Breast epithelium (tissue), 4 donors: ENCODE measurements around the gene MAMDC4. TPM values are rescaled to one million over a fixed set of nuclear protein-coding genes. Genes with fewer than 3 reads are reported as not detected.
"Not testable (repeated sequence)": the region's sequence is repeated elsewhere in the genome, so short reads cannot be mapped to it uniquely, and the experiment has no call there.

Source experiments
- DNase-seq, 2 donors: peaks; one replicate each; pipeline ENCODE4 v3.0.0-alpha.2; 2019; ENCODE audit warnings: low spot score in 2 of 2
- H3K27ac ChIP-seq, 2 donors: fragments of 200-600 bp; sonication (generic) in 1 of 2; one replicate each; pipeline ENCODE4 v1.5.1; 2016 to 2019; ENCODE audit warnings: mild to moderate bottlenecking in 1 of 2
- H3K27me3 ChIP-seq, 2 donors: fragments of 200-600 bp; sonication (generic) in 1 of 2; one replicate each; pipeline versions ENCODE4 v1.5.1 to v1.6.0; 2017 to 2019; ENCODE audit warnings: control low read depth in 1 of 2, mild to moderate bottlenecking in 1 of 2
- H3K36me3 ChIP-seq: fragments of 200-600 bp; one replicate; pipeline ENCODE4 v1.5.1; 2019
- H3K4me1 ChIP-seq, 2 donors: fragments of 200-600 bp; sonication (generic); one replicate each; pipeline ENCODE4 v1.5.1; 2016 to 2019; ENCODE audit warnings: control low read depth in 1 of 2
- H3K4me3 ChIP-seq, 3 donors: fragments of 200-600 bp; sonication (generic); 1 replicate in 2 of 3; 2 replicates in 1 of 3; pipeline ENCODE4 v1.5.1; 2016 to 2019; ENCODE audit warnings: mild to moderate bottlenecking in 3 of 3, moderate library complexity in 2 of 3
- H3K9me3 ChIP-seq, 2 donors: fragments of 200-600 bp; sonication (generic) in 1 of 2; one replicate each; pipeline ENCODE4 v1.5.1; 2016 to 2019; ENCODE audit warnings: control low read depth in 1 of 2
- CTCF ChIP-seq, 3 donors: fragments of 450-650 bp; IDR thresholded peaks; one replicate each; pipeline ENCODE4 v1.5.1; 2016 to 2017; ENCODE audit warnings: antibody characterized with exemption in 3 of 3, mild to moderate bottlenecking in 3 of 3, moderate library complexity in 3 of 3
- POLR2A ChIP-seq: fragments of 450-650 bp; IDR thresholded peaks from one replicate; pipeline ENCODE4 v1.6.1; 2016; ENCODE audit warnings: antibody characterized with exemption, mild to moderate bottlenecking, moderate library complexity
- POLR2AphosphoS5 ChIP-seq, 3 donors: sonication (generic); formaldehyde crosslinking; IDR thresholded peaks; one replicate each; pipeline ENCODE4 v1.6.1; 2017; ENCODE audit warnings: antibody characterized with exemption in 3 of 3
- intact Hi-C: fragments of 100-400 bp; cut with DNase I; formaldehyde crosslinking; loops from one replicate; pipeline ENCODE4 v1.15.1; 2023; ENCODE audit warnings: low total_unique reads
- total RNA-seq, 3 donors: library from RNA; depleted of rRNA; stranded (reverse); fragments of >200 nt; gene quantifications; one replicate each; pipeline ENCODE4 v1.1.0, GENCODE V29; 2016

MAMDC4 gene
- total RNA-seq: 1 to 10 TPM in 2 of 3 donors, under 1 TPM in 1; 0.64 to 5.6 (median 3.4) TPM

- H3K9me3 ChIP-seq: no peaks in the 10 kb centered on the region
- TF ChIP-seq POLR2AphosphoS5 (IDR thresholded peaks at IDR 0.05) (no peak), POLR2A (no peak), CTCF (IDR thresholded peaks at IDR 0.05) (no peak)
- no peak for DNase-seq
- H3K4me3 ChIP-seq: no peak within 1 kb of the TSS
- intact Hi-C loops: no loop called here
- H3K4me1 ChIP-seq: peaks cover 9 to 11% of the 10 kb centered on the region in 2 donors
- no peak within 1 kb of the TSS for H3K27ac ChIP-seq
- no peaks in the 10 kb centered on the region for H3K36me3 ChIP-seq
- peaks cover 0 to 2% of the 10 kb centered on the region in 2 donors for H3K27me3 ChIP-seq
These were observed at the start of gene MAMDC4 for GRCh38 chr9:136851941-136852663. MAMDC4 (plus strand) TSS chr9:136852346; CDS start chr9:136852417, 71 bp downstream.

- H3K9me3 ChIP-seq, intact Hi-C loops, H3K4me3 ChIP-seq, H3K27ac ChIP-seq, DNase-seq, H3K36me3 ChIP-seq: not testable (repeated sequence)
- peaks cover 7 to 29% of the 10 kb centered on the region in 2 donors for H3K4me1 ChIP-seq
- peaks cover 0 to 10% of the 10 kb centered on the region in 2 donors for H3K27me3 ChIP-seq
These were observed 49.1 kb upstream of the MAMDC4 start for GRCh38 chr9:136803009-136803550.

GRCh38 chr9:136803551-136804508 lies 48.3 kb upstream of the MAMDC4 start:
- TF ChIP-seq CTCF (IDR thresholded peaks at IDR 0.05) (no peak), POLR2A (no peak), POLR2AphosphoS5 (IDR thresholded peaks at IDR 0.05) (no peak)
- Histone ChIP-seq H3K36me3 (no peaks in the 10 kb centered on the region), H3K9me3 (no peaks in the 10 kb centered on the region), H3K4me3 (no peak overlapping the region), H3K4me1 (peaks cover 7 to 29% of the 10 kb centered on the region in 2 donors), H3K27ac (peak overlapping the region; percentile 48 to 52), H3K27me3 (peaks cover 0 to 8% of the 10 kb centered on the region in 2 donors)
- intact Hi-C loops: no loop called here
- DNase-seq: no peak

- Histone ChIP-seq H3K9me3 (no peaks in the 10 kb centered on the region), H3K4me3 (no peak overlapping the region), H3K4me1 (peaks cover 7 to 29% of the 10 kb centered on the region in 2 donors), H3K36me3 (no peaks in the 10 kb centered on the region), H3K27ac (peak overlapping the region; percentile 48 to 52), H3K27me3 (no peaks in the 10 kb centered on the region)
- intact Hi-C loops: loop anchor here (5.0 kb wide), 1 partner anchor 278 kb away; no protein-coding TSS in a partner anchor
- peak; percentile 60 to 90 for DNase-seq
- TF ChIP-seq POLR2AphosphoS5 (IDR thresholded peaks at IDR 0.05) (peak in 1 of 3 donors; percentile 17), POLR2A (no peak)
These were observed 47.5 kb upstream of the MAMDC4 start for GRCh38 chr9:136804509-136805206.

- intact Hi-C loops: loop anchor here (5.0 kb wide), 1 partner anchor 277 kb away; no protein-coding TSS in a partner anchor
- H3K27ac ChIP-seq: no peak overlapping the region
- no peak overlapping the region for H3K4me3 ChIP-seq
- no peaks in the 10 kb centered on the region for H3K36me3 ChIP-seq
- peaks cover 7 to 28% of the 10 kb centered on the region in 2 donors for H3K4me1 ChIP-seq
- DNase-seq: no peak
- TF ChIP-seq POLR2A: no peak
- no peak for TF ChIP-seq POLR2AphosphoS5 (IDR thresholded peaks at IDR 0.05)
- no peak for TF ChIP-seq CTCF (IDR thresholded peaks at IDR 0.05)
- no peaks in the 10 kb centered on the region for H3K9me3 ChIP-seq
- H3K27me3 ChIP-seq: no peaks in the 10 kb centered on the region
These were observed 46.9 kb upstream of the MAMDC4 start for GRCh38 chr9:136805207-136805740.
